Fibroblast of pulmonary artery (primary cell): ENCODE data around the gene GID8.
"Not testable (repeated sequence)": the region's sequence is repeated elsewhere in the genome, so short reads cannot be mapped to it uniquely, and the experiment has no call there.

Experiments
- DNase-seq: peaks from one replicate; pipeline ENCODE4 v3.0.0-alpha.2; 2010; ENCODE audit warnings: low read depth
- H3K4me3 ChIP-seq: replicated peaks from 2 replicates; pipeline ENCODE4 v1.5.1; 2011; ENCODE audit warnings: low read depth, mild to moderate bottlenecking, control low read depth, low read length, moderate library complexity
- CTCF ChIP-seq: IDR thresholded peaks from 2 replicates; pipeline ENCODE4 v1.5.1; 2011; ENCODE audit warnings: mild to moderate bottlenecking, control low read depth, low read length, inconsistent platforms; ENCODE audit errors: missing control alignments

The GID8 gene

GRCh38 chr20:62922451-62922921, 15.5 kb upstream of the GID8 start:
- TF ChIP-seq CTCF: no peak
- no peak for DNase-seq
- no peak overlapping the region for H3K4me3 ChIP-seq

GRCh38 chr20:62923059-62923668, 14.8 kb upstream of the GID8 start:
- DNase-seq: peak; percentile 86
- not testable (repeated sequence) for H3K4me3 ChIP-seq

- no peak for TF ChIP-seq CTCF
- DNase-seq: no peak
- peak overlapping the region; percentile 94 for H3K4me3 ChIP-seq
Observed at GRCh38 chr20:62923669-62924441, 14.1 kb upstream of the GID8 start.

- H3K4me3 ChIP-seq: peak overlapping the region; percentile 94
- DNase-seq: peak; percentile 39
- no peak for TF ChIP-seq CTCF
Observed at GRCh38 chr20:62924442-62925075, 13.4 kb upstream of the GID8 start.

- no peak for DNase-seq
- peak overlapping the region; percentile 94 for H3K4me3 ChIP-seq
- no peak for TF ChIP-seq CTCF
Observed at GRCh38 chr20:62925076-62925419, 12.9 kb upstream of the GID8 start.

- peak; percentile 19 for DNase-seq
Observed at GRCh38 chr20:62925420-62926228, 12.3 kb upstream of the GID8 start.

More at GRCh38 chr20:62925420-62926228, 12.3 kb upstream of the GID8 start:
- peak overlapping the region; percentile 94 for H3K4me3 ChIP-seq
- TF ChIP-seq CTCF: no peak
